Measurements from ENCODE around the gene PABPC3. TPM values are rescaled to one million over a fixed set of nuclear protein-coding genes. Genes with fewer than 3 reads are reported as not detected.

Gene PABPC3
- total RNA-seq, 2 experiments from 2014 or later: 0.20 to 0.66 TPM

DNA sequence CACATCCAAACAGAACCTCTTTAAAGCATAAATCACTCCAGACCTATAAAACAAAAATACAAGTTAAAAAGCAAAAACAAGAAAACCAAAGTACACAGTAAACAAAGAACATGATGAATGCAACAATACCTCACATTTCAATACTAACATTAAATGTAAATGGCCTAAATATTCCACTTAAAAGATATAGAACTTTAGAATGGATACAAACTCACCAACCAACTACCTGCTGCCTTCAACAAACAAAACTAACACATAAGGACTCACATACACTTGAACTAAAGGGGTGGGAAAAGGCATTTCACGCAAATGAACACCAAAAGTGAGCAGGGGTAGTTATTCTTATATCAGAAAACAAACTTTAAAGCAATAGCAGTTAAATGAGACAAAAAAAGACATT, 44.9 kb upstream of the PABPC3 start:
- H3K4me1 ChIP-seq (ENCODE audit: insufficient read depth, low read length): peaks cover 6% of the 10 kb centered on the region
- H3K27me3 Mint-ChIP-seq: peaks cover 52% of the 10 kb centered on the region

DNA sequence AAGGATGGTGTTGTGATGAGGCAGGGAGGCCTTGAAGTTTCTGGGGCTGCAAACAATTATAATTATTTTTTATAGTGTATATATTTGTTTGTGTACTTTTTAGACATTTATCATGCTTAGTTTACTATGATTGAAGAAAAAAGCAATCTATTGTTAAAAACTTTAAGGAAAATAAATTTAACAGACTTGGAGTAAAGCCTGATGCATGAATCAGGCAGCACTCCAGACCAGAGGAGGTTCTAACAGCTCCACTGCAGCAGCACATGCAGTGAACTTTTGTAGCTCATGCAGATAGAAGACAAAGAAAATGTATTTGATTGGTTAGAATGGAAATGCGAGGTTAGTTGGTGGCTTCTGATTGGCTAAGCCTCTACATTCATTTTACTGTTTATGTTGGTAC, 36.8 kb upstream of the PABPC3 start:
- no peaks in the 10 kb centered on the region for H3K9me3 ChIP-seq (ENCODE audit: control insufficient read depth in 1 of 2, insufficient read depth in 1 of 2, low read length in 2 of 2)
- no peak overlapping the region for H3K4me3 ChIP-seq (ENCODE audit: low read length)
- H3K4me1 Mint-ChIP-seq (ENCODE audit: low read depth): no peaks in the 10 kb centered on the region
- intact Hi-C loops (cut with DNase I, micrococcal nuclease): no loop called here
- no peak overlapping the region for H3K27ac Mint-ChIP-seq
- no peak overlapping the region for H3K4me3 Mint-ChIP-seq
- ChIA-PET CTCF (no interaction called here), POLR2A (no interaction called here)
- H3K27me3 Mint-ChIP-seq: peaks cover 10% of the 10 kb centered on the region
- no peak overlapping the region for H3K27ac ChIP-seq (ENCODE audit: low read depth in 1 of 2, low read length in 2 of 2)
- no peak for ATAC-seq (ENCODE audit: poor library complexity)
- no peaks in the 10 kb centered on the region for H3K36me3 Mint-ChIP-seq (ENCODE audit: low read depth)
- H3K9me3 Mint-ChIP-seq: peaks cover 3% of the 10 kb centered on the region
- no peaks in the 10 kb centered on the region for H3K27me3 ChIP-seq (ENCODE audit: control insufficient read depth in 1 of 2, insufficient read depth in 2 of 2, low read length in 2 of 2)
- TF ChIP-seq, protein P1, sequence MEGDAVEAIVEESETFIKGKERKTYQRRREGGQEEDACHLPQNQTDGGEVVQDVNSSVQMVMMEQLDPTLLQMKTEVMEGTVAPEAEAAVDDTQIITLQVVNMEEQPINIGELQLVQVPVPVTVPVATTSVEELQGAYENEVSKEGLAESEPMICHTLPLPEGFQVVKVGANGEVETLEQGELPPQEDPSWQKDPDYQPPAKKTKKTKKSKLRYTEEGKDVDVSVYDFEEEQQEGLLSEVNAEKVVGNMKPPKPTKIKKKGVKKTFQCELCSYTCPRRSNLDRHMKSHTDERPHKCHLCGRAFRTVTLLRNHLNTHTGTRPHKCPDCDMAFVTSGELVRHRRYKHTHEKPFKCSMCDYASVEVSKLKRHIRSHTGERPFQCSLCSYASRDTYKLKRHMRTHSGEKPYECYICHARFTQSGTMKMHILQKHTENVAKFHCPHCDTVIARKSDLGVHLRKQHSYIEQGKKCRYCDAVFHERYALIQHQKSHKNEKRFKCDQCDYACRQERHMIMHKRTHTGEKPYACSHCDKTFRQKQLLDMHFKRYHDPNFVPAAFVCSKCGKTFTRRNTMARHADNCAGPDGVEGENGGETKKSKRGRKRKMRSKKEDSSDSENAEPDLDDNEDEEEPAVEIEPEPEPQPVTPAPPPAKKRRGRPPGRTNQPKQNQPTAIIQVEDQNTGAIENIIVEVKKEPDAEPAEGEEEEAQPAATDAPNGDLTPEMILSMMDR (IDR thresholded peaks at IDR 0.05): no peak
- no peaks in the 10 kb centered on the region for H3K4me1 ChIP-seq (ENCODE audit: insufficient read depth, low read length)
- no peak for DNase-seq
- H3K36me3 ChIP-seq (ENCODE audit: insufficient read depth, low read length): no peaks in the 10 kb centered on the region

More for the DNA sequence above, 44.9 kb upstream of the PABPC3 start:
- Mint-ChIP-seq H3K36me3 (ENCODE audit: low read depth) (no peaks in the 10 kb centered on the region), H3K9me3 (peaks cover 11% of the 10 kb centered on the region), H3K4me3 (no peak overlapping the region), H3K27ac (no peak overlapping the region), H3K4me1 (ENCODE audit: low read depth) (no peaks in the 10 kb centered on the region)
- ChIA-PET CTCF (no interaction called here), POLR2A (no interaction called here)
- TF ChIP-seq, protein P1 (IDR thresholded peaks at IDR 0.05): no peak
- peaks cover 0 to 10% of the 10 kb centered on the region in 2 experiments for H3K9me3 ChIP-seq (ENCODE audit: control insufficient read depth in 1 of 2, insufficient read depth in 1 of 2, low read length in 2 of 2)
- no peaks in the 10 kb centered on the region for H3K36me3 ChIP-seq (ENCODE audit: insufficient read depth, low read length)
- no peak overlapping the region for H3K4me3 ChIP-seq (ENCODE audit: low read length)
- no peak overlapping the region for H3K27ac ChIP-seq (ENCODE audit: low read depth in 1 of 2, low read length in 2 of 2)
- intact Hi-C loops (cut with DNase I, micrococcal nuclease): no loop called here
- peaks cover 21 to 28% of the 10 kb centered on the region in 2 experiments for H3K27me3 ChIP-seq (ENCODE audit: control insufficient read depth in 1 of 2, insufficient read depth in 2 of 2, low read length in 2 of 2)
- no peak for DNase-seq
- no peak for ATAC-seq (ENCODE audit: poor library complexity)

DNA sequence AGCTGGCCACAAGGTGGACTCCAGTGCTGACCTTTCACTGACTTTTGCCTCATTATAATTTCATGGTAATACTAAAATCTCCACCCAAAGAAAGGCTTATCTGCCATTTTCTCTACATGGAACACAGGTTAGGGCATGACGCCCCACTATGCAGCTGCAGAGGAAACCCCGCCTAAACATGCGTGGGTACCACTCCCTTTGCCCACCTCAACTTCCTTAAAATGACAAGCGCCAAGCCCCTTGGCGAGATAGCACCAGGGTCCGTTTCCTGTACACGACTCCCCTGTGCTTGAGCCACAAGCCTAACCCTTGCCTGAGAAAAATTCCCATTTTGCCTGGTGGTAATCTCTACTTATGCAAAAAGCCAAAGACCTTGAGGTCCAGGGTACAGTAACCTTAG, 36.0 kb upstream of the PABPC3 start:
- Mint-ChIP-seq H3K4me3 (no peak overlapping the region), H3K27me3 (peaks cover 18% of the 10 kb centered on the region), H3K36me3 (ENCODE audit: low read depth) (no peaks in the 10 kb centered on the region), H3K4me1 (ENCODE audit: low read depth) (no peaks in the 10 kb centered on the region), H3K9me3 (peaks cover 3% of the 10 kb centered on the region), H3K27ac (no peak overlapping the region)
- DNase-seq (no peak), ATAC-seq (ENCODE audit: poor library complexity) (no peak)
- CTCF ChIA-PET: no interaction called here
- Histone ChIP-seq H3K9me3 (ENCODE audit: control insufficient read depth in 1 of 2, insufficient read depth in 1 of 2, low read length in 2 of 2) (no peaks in the 10 kb centered on the region), H3K27me3 (ENCODE audit: control insufficient read depth in 1 of 2, insufficient read depth in 2 of 2, low read length in 2 of 2) (no peaks in the 10 kb centered on the region), H3K4me1 (ENCODE audit: insufficient read depth, low read length) (no peaks in the 10 kb centered on the region), H3K36me3 (ENCODE audit: insufficient read depth, low read length) (no peaks in the 10 kb centered on the region), H3K27ac (ENCODE audit: low read depth in 1 of 2, low read length in 2 of 2) (no peak overlapping the region), H3K4me3 (ENCODE audit: low read length) (no peak overlapping the region)
- intact Hi-C loops (cut with DNase I, micrococcal nuclease): no loop called here
- TF ChIP-seq, protein P1 (IDR thresholded peaks at IDR 0.05): no peak
- POLR2A ChIA-PET: no interaction called here
